IPS DF 19.7 (cell line): Measurements from ENCODE around the gene TIE1.

Experiments
- DNase-seq: peaks from one replicate; pipeline ENCODE4 v3.0.0-alpha.2; 2013; ENCODE audit warnings: low read depth, low spot score

Gene TIE1

GRCh38 chr1:43274125-43274803 is 26.5 kb upstream of the TIE1 start:
- DNase-seq: no peak

GRCh38 chr1:43274804-43275180 is 26.0 kb upstream of the TIE1 start:
- no peak for DNase-seq

DNA sequence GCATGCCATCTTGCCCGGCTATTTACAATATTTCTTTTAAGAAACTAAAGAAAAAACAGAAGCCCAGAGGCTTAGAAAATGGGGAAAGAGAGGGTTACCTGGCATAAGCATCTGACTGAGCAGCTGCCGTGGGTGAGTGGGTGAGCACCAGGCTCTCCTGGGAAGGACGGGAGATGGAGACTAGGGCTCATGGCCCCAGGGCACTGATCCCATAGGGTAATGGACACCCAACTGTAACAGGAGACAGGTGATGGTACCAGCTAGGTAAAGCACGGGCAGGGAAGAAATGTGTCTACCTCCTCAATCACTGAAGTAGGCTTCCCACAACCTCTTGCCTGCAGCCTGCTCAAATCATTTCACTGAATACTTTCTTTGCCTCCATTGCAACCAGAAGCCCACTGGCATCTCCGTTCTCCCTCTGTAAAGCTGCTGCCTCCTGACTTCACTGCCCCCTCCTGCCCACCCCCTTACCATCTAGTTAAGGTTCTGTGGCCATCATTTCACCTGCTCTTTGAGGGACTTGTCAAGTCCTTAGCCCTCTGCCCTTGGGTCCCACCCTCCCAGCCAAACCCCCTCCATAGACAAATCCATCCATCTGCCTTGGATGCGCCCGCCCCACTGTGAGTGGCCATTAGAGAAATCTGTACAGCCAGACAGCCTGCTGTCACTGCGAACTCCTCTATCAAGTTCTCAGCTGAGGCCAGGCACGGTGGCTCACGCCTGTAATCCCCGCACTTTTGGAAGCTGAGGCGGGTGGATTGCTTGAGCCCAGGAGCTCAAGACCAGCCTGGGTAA is 24.8 kb upstream of the TIE1 start:
- no peak for DNase-seq

DNA sequence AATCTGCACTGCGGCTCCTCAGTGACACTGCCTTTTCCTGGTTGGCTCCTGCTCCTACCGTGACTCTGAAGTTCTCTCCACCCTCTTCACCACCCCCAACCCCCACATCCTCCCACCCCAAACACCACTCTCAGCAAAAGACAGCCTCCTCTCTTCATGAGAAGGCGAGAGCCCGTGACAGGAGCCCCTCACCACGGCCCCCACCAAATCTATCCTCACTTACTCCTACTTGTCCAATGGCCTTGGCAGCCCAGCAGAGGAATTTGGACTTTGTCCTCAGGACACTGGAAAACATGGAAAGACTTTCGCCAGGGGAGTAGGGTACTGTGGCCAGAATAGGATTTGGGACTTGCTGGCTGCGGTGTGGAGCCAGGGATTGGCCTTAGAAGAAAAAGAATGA is 24.1 kb upstream of the TIE1 start:
- no peak for DNase-seq

DNA sequence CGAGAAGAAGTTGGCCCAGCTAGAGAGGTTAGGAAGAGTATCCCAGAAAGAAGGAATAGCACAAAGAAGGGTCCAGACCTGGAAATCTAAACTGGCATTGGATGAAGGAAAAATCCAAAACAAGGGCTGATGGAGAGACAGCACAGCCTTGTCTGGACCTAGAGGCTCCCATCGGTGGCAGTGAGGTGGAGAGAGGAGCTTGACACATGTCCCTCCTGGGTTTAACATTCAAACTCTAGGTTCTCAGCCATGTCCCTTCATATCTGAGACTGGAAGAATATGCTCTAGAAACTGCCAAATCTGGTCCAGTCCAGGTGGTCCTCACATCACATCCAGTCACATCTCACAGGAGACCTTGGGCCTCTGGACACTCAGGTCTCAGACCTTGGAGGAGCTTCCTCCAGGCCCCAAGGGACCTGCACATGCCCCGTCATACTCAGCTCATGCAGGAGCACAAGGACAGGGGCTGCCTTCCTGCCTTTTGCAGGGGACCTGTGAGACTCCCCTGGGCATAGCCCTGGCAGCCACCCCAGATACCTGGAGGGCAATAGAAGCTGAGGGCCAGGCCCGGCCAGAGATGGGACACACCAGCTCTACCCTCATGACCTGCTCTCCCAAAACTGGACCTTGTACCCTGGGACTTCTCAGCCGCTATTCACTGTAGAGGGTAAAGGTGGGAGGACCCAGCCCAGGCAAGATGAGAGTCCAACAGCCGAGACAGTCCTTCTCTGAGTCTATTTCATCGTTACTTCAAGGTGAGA is 23.5 kb upstream of the TIE1 start:
- no peak for DNase-seq

DNA sequence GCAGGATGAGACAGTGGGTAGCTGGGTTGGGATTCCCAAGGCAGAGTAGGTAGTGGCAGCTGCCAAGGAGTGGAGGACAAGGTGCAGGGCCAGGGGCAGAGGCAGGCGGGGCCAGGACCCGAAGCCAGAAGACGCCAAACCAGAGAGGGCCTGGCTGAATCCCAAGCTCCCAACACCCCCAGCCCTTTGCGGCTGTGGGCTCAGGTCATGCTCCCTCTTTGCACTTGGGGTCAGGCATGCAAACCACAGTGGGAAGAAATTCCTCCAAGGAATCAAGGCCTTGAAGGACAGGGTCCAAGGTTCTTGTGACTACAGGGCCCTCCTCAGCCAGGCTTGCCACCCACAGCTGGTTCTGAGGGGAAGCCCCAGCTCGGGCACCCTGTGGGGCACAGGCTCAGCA is 21.6 kb upstream of the TIE1 start:
- DNase-seq: no peak

DNA sequence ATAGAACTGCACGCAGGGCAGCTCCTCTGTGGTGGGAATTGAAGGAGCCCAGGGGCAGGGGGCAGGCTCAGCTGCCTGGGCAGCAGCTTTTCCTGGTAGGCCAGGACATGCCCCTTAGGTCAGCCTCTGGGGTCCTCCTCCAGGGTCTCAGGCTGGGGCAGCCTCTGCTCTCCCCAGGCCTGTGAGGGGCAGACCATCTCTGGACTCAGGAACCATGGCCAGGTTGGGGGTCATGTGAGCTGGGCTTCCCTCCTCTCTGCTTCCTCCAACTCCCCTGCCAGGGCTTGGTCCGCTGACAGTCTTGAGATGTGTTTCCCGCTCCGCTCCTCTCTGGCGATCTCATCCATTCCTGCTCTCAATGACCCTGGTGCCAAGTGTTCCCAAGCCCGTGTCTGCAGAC is 21.1 kb upstream of the TIE1 start:
- no peak for DNase-seq

DNA sequence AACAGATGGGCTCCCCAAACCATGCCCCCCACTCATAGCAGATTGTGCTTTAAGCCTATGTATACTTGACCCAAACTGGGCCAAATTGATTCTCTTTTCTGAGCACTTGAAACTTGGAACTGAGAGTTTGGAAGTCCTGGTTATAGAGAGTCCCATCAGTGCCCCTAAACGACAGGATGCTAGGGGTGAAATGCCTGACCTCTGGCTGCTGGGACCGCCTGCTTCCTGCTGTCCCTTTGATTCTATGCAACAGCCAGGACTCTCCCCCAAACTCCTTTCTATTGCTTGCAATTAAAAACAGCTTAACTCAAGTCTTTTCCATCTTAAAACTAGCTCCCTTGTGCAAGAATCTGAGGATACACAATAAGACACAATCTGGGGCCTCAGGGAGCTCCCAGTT is 20.1 kb upstream of the TIE1 start:
- DNase-seq: no peak

DNA sequence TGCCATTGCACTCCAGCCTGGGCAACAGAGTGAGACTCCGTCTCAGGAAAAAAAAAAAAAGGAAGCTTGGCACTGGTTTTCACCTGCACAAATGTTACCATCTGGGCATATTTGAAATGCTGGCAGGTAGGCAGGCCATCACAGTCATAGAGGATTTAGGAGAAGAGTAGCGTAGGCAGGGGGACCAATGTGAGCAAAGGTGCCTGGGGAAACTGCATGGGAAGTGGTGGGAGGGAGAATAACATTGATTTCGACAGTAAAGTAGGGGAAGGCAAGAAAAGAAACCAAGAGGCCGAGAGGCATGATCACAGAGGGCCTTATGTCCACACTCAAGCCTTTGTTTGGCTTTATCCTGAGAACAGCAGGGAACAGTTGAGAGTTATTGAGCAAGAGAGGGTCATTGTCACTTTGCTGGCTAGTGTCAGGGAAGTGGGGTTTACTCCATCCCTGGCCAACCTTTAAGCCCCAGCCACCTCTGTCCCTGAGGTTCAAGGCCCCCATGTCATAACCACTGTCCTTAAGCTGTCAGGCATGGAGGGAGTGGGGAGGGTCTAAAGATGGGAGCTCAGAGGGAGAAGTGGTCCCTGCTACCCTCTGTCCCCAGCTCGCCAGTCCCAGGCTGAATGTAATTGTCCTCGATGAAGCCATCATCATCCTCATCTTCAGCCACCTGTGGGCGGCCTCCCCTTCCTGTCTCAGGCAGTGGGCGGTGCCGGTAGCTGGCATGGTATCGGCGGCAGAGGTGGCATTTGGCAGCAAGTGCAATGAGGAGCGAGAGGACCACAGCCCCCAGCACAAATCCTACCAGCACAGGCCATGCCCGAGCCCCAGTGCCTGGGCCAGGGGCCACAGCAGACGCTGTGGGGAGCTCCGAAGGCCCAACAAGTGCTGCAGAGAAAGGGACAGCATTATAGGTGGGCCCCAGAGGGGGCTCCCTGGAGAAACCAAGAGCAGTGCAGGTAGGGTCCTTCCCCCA is 18.3 kb upstream of the TIE1 start:
- no peak for DNase-seq

- no peak for DNase-seq
Measured at GRCh38 chr1:43284065-43284464, 16.7 kb upstream of the TIE1 start.

GRCh38 chr1:43284546-43285110 is 16.2 kb upstream of the TIE1 start:
- no peak for DNase-seq

DNA sequence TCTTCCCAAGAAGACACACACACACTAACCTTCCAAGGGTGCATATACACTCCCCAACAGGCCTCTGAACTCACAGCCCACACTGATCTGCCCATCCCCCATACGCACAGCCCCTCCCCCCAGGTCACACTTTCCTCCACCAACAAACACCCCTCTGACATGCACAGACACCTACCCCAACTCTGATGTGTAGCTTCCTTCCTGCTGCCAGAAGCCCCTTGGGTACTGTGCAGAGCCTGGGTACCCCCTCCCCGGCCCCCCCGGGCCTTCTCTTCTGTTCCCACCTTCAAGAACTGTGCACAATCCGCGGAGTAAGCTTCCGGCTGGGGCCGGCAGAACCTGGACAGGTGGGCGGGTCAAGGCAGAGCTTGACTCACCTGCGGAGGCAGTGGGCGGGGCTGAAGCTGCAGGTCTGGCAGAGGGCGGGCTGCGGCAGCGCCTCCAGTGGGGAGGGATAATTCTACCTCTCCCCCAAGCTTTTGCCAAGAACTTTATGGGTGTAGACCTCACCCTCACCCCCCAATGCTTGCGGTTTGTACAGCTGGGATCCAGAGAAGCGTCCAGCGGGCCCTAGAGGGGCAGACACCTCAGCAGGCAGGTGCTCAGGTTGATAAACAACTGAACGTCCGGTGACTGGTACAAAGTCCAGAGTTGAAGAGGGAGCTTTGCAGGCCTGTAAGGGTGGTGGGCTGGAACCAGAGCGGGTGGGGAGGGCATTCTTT is 15.4 kb upstream of the TIE1 start, which contains the start of gene C1orf210:
C1orf210 (minus strand) TSS at position 313 of the 722 bp plus-strand sequence. CDS start 2,311 bp downstream, outside the sequence.
- DNase-seq: peak; percentile 74

- no peak for DNase-seq
Measured at GRCh38 chr1:43286115-43286514, 14.7 kb upstream of the TIE1 start.

DNA sequence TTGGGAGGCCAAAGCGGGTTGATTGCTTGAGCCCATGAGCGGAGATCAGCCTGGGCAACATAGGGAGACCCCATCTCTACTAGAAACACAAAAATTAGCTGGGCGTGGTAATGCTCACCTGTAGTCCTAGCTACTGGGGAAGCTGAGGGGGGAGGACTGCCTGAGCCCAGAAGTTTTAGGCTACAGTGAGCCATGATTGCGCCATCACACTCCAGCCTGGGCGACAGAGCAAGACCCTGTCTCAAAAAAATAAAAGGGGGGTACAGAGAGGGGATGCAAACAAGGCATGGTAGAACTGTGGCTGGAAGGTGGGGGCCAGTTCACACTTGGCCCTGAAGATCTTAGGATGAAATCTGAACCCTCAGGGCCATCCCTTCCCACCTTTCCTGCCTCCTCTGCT is 14.2 kb upstream of the TIE1 start:
- no peak for DNase-seq

GRCh38 chr1:43288058-43288784 is 12.6 kb upstream of the TIE1 start:
- DNase-seq: no peak

GRCh38 chr1:43288785-43289706 is 11.7 kb upstream of the TIE1 start:
- DNase-seq: no peak

GRCh38 chr1:43292216-43292615 is 8.6 kb upstream of the TIE1 start:
- no peak for DNase-seq

- DNase-seq: no peak
Measured at GRCh38 chr1:43292679-43293078, 8.1 kb upstream of the TIE1 start.

DNA sequence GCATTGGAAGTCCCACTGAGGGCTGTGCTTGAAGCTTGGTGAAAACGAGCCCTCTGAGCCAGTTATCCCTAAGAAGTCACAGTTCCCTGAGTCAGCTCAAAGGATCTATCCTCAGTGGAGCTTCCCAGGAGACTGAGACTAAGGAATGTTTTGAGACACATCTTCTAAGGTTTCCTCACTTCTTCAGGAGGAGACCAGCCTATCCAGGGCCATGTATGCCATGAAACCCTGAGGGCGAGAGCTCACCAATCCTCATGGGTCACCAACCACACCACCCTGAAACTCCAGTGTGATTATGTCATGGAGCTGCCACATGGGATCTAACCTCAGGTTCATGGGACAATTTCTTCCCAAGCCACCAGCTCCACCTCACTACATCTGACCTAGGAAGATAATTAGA is 7.6 kb upstream of the TIE1 start:
- no peak for DNase-seq
